Epithelial cell of esophagus (primary cell): ENCODE data around the gene CDH7.
A peak's percentile ranks its signal among the peaks of the same experiment; 100 is the strongest.

ENCODE experiments used
- DNase-seq: peaks from one replicate; pipeline ENCODE4 v3.0.0; 2010; ENCODE audit warnings: low read depth
- H3K4me3 ChIP-seq: 2 replicates; pipeline ENCODE4 v1.5.1; 2011; ENCODE audit warnings: mild to moderate bottlenecking, low read length, control low read depth
- CTCF ChIP-seq: IDR thresholded peaks from 2 replicates; pipeline ENCODE4 v1.5.1; 2011; ENCODE audit warnings: low read depth, mild to moderate bottlenecking, low read length, control low read depth, inconsistent platforms; ENCODE audit not compliant: insufficient read depth; ENCODE audit errors: missing control alignments

CDH7 gene

DNA sequence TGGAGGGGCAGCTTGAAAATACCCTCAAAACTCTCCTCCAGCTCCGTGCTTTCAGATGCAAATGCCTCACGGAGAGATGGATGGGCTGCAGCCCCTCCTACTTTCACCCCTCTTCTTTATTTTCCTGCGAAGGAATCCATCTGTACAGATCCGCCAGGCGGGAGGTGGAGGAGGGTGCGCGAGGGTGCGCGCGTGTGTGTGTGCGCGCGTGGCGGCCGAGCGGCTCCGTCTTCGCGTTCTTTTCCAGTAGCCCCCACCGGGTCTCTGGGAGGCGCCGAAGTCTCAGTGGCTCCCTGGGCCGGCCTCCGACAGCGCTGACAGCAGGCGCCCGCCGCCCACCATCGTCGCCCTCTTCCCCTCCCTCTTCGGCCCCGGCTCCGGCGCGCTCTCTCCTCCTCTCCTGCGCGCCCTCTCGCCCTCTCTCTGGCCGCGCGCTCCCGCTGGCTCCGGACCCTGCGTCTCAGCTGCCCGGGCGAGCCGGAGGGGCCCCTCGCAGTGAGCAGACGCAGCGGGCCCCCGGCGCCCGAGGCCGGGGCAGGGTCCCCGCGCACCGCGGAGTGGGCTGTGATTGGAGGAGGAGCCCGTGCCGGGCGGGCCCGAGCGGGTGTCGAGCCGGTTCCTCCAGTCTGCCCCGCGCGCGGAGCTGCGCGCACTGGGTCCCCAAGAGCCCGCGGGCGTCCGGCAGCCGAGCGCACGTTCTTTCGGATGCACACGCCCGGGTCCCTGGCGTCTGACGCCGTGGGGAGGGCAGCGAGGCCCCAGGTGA is at the start of gene CDH7:
TSS of gene CDH7 (plus strand) at position 624 of the 766 bp plus-strand sequence. CDS start 11,831 bp downstream, outside the sequence.
- DNase-seq, result peak; percentile 30
- TF ChIP-seq CTCF, result no peak
- H3K4me3 ChIP-seq, result peak within 1 kb of the TSS; percentile 25

DNA sequence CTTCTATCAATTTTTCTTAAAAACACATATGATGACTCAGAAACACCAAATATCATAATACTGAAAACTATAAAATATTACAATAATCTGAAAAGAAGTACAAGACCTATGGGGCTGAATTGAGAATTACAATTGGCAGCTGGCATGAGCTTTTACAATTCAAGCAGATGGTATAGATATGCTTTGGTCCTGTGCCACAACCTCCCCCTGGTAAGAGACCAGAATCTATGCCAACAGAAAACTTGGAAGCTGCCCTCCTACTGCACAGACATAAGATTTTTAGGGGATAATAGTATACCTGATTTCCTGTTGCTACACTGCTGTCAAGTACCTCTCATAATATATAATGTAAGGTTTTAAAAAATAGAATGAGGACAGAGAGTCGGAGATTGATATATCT is 46.8 kb upstream of the CDH7 start:
- DNase-seq, result no peak
- TF ChIP-seq CTCF, result no peak
- no peak overlapping the region for H3K4me3 ChIP-seq

DNA sequence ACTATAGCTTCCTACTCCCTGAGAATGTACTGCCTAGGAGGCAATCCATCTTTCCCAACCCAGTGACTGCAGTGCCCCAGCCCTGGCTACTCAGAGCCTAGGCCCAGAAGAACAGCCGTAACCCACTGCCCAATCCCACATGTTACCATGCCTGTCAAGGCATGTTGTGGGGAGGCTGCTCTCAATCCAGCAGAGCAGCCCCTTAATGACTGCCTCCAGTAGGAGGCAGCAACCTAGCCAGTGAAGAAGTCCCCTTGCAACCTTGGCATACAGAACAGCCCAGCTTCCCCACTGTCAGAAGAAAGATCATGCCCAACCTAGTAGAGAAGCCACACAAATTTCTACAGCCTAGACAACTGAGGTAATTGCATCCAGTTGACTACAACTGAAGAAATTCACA is 44.2 kb upstream of the CDH7 start:
- TF ChIP-seq CTCF, result no peak
- no peak overlapping the region for H3K4me3 ChIP-seq
- DNase-seq, result no peak

GRCh38 chr18:65711493-65711892 is 39.3 kb upstream of the CDH7 start:
- no peak for DNase-seq
- no peak overlapping the region for H3K4me3 ChIP-seq
- no peak for TF ChIP-seq CTCF

DNA sequence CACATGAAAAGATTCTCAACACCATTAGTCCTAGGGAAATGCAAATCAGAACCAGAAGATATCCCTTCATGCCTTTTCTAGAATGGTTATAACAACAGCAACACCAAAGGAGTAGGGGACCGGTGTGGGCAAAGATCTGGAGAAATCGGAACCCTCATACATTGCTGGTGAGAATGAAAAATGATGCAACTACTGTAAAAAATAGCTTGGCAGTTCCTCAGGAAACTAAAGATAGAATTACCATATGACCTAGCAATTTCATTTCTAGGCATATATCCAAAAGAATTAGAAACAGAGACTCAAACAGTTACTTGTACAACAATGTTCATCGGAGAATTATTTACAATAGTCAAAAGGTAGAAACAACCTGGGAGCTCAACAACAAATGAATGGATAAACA is 29.2 kb upstream of the CDH7 start:
- no peak for DNase-seq
- H3K4me3 ChIP-seq, result no peak overlapping the region
- TF ChIP-seq CTCF, result no peak

DNA sequence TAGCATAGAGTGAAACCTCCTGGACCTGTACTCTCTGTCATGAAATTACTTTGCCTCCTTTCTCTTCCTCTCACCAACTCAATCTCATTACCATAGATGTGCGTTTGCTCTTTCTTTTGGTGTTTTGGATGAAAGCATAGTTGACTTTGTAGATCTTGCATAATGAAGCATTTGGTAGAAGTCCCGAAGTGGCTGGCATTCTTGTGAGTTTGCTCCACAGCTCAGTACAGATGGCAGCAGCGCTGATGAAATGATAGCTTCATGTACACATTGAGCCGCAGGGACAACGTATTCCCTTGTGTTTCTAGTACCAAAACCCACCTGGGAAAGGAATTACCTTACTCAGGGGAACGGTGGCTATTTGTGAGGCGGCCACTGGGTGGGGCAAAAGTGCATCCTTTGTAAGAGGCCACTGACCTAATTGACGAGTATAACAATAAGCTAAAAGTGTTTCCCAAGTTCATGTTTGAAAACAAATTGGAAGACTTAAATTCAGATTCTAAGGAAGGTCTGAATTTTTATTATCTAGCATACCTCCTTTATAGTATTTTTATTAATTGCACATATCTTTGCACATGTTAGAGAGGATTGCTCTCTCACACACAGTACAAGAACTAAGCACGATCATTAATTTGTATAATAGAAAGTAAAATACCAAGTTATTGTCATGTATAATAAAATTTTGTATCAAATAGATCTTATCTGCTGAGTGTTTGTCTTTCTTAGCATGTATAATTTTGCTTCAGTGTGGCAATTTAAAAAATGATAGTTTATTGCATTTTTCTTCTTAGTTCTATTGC is 25.4 kb upstream of the CDH7 start:
- peak; percentile 41 for DNase-seq
- peak; percentile 55 for TF ChIP-seq CTCF
- no peak overlapping the region for H3K4me3 ChIP-seq
